Muscle of leg (tissue), 11 donors: ENCODE measurements around the gene GPRIN2. TPM values are rescaled to one million over a fixed set of nuclear protein-coding genes. Genes with fewer than 3 reads are reported as not detected.

Source experiments
- DNase-seq: peaks from one replicate; pipeline ENCODE4 v3.0.0; 2013
- H3K27ac ChIP-seq: one replicate; pipeline ENCODE4 v1.5.1; 2013; ENCODE audit warnings: mild to moderate bottlenecking, low read length, control low read depth
- H3K27me3 ChIP-seq: one replicate; pipeline ENCODE4 v1.6.1; 2013; ENCODE audit warnings: low read length; ENCODE audit not compliant: control insufficient read depth, insufficient read depth
- H3K36me3 ChIP-seq: one replicate; pipeline ENCODE4 v1.6.1; 2013; ENCODE audit warnings: low read length; ENCODE audit not compliant: control insufficient read depth, insufficient read depth
- H3K4me1 ChIP-seq: one replicate; pipeline ENCODE4 v1.6.1; 2013; ENCODE audit warnings: low read length; ENCODE audit not compliant: control insufficient read depth, insufficient read depth
- H3K4me3 ChIP-seq: one replicate; pipeline ENCODE4 v1.5.1; 2013; ENCODE audit warnings: low read length, control low read depth
- H3K9me3 ChIP-seq: replicated peaks from 2 replicates; pipeline ENCODE4 v1.6.1; 2013; ENCODE audit warnings: low read depth, low read length; ENCODE audit not compliant: control insufficient read depth
- WGBS: methylation state at CpG from one replicate; pipeline ENCODE4 v1.1.5; 2013; ENCODE audit warnings: missing lambda C conversion rate; ENCODE audit not compliant: insufficient coverage; 5-methylcytosine and 5-hydroxymethylcytosine counted together
- polyA plus RNA-seq, 8 donors: library from polyadenylated mRNA; unstranded; fragments of 120-200 nt; gene quantifications; one replicate each; pipeline versions ENCODE4 v1.2.1 to v1.2.3, GENCODE V29; 2013; ENCODE audit warnings: inconsistent platforms in 1 of 8, low replicate concordance in 1 of 8; ENCODE audit not compliant: insufficient read length in 8 of 8, insufficient read depth in 1 of 8
- total RNA-seq: library from RNA; stranded (reverse); fragments of 120-200 nt; gene quantifications from one replicate; pipeline ENCODE4 v1.2.4, GENCODE V29; 2013

GPRIN2 gene
- total and polyA plus RNA-seq, 9 donors: 0.12 to 0.91 (median 0.33) TPM

- no peak for DNase-seq
- Histone ChIP-seq H3K4me1 (peaks cover 38% of the 10 kb centered on the region), H3K9me3 (no peaks in the 10 kb centered on the region), H3K36me3 (no peaks in the 10 kb centered on the region), H3K27me3 (peaks cover 67% of the 10 kb centered on the region), H3K4me3 (peak overlapping the region; percentile 36), H3K27ac (no peak overlapping the region)
- 12% methylated on average over 43 of the region's 47 CpGs for WGBS
These were observed 544 bp downstream of the GPRIN2 start for GRCh38 chr10:46555713-46556514.

GRCh38 chr10:46555366-46555712 lies 1.1 kb downstream of the GPRIN2 start:
- Histone ChIP-seq H3K4me1 (peaks cover 38% of the 10 kb centered on the region), H3K27ac (no peak overlapping the region), H3K9me3 (no peaks in the 10 kb centered on the region), H3K36me3 (no peaks in the 10 kb centered on the region), H3K4me3 (no peak overlapping the region), H3K27me3 (peaks cover 62% of the 10 kb centered on the region)
- no peak for DNase-seq
- WGBS: 85% methylated on average over 2 of the region's 4 CpGs

DNA sequence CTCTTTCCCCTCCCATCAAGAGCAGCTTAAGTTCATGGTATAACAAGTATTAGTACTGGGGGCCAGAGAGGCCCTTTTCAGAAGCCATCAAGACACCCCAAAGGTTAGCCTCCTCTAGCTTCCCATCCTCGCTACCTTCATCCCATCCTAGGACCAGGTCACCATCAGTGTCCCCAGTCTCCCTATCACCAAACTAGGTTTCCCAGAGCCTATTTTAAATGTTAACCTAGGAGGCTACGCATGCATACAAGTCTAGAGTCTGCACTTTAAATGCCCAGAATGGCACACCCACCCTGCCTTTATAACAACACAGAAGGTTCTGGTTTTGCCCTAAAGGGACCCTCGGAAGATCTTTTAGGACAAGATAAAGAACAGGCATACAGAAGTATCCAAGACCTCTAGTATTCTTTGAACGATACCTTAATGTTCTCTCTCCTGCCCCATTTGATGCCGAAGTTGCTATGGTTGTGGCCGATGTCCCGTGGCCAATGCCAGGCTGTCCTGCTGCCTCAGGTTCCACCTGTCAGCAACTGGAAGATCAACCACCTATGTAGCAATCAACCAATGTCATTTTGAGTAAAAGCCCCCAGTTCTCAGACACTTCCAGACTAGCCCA lies 2.2 kb downstream of the GPRIN2 start:
- no peak overlapping the region for H3K4me3 ChIP-seq
- no peak for DNase-seq
- peaks cover 38% of the 10 kb centered on the region for H3K4me1 ChIP-seq
- 92% methylated on average over 7 of the region's 7 CpGs for WGBS
- H3K27me3 ChIP-seq: peaks cover 55% of the 10 kb centered on the region
- no peak overlapping the region for H3K27ac ChIP-seq
- no peaks in the 10 kb centered on the region for H3K36me3 ChIP-seq
- H3K9me3 ChIP-seq: no peaks in the 10 kb centered on the region

- no peaks in the 10 kb centered on the region for H3K9me3 ChIP-seq
- WGBS: 69% methylated on average over 2 of the region's 2 CpGs
- no peaks in the 10 kb centered on the region for H3K36me3 ChIP-seq
- peaks cover 38% of the 10 kb centered on the region for H3K4me1 ChIP-seq
- peaks cover 48% of the 10 kb centered on the region for H3K27me3 ChIP-seq
- no peak overlapping the region for H3K27ac ChIP-seq
- DNase-seq: no peak
- H3K4me3 ChIP-seq: no peak overlapping the region
These were observed 3.0 kb downstream of the GPRIN2 start for GRCh38 chr10:46553238-46554049.

DNA sequence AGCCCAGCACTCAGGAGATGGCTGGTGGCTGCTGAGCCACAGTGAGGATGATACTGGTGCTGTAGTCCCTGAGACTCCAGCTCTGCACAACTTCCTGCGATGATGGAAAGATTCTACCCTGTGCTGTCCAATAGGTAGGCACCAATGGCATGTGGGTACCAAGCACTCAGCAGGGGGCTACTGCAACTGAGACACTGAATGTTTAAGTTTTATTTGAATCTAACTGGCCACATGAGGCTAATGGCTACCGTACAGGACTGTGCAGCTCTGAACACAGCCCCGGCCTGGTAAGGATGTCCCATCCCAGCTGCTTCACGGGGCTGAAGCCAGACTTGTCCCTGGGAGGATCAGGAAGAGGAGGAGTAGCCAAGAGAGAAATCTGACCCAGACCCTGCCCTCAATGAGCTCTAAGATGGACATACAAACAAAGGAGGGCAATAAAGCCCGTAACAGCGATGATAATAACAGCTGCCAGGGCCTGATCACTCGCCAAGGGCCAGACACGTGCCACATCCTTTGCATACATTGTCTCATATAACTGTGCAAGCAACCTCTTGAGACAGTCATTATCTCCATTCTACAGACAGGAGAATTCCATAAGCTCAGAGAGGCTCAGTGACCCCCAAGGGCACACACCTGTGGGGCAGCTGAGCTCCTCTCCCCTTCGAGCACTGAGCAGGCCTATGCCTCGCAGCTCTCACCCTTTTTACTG lies 3.8 kb downstream of the GPRIN2 start:
- H3K36me3 ChIP-seq: no peaks in the 10 kb centered on the region
- peaks cover 40% of the 10 kb centered on the region for H3K27me3 ChIP-seq
- DNase-seq: peak; percentile 77
- 43% methylated on average over 10 of the region's 10 CpGs for WGBS
- H3K9me3 ChIP-seq: no peaks in the 10 kb centered on the region
- H3K27ac ChIP-seq: no peak overlapping the region
- H3K4me3 ChIP-seq: no peak overlapping the region
- H3K4me1 ChIP-seq: peaks cover 38% of the 10 kb centered on the region

DNA sequence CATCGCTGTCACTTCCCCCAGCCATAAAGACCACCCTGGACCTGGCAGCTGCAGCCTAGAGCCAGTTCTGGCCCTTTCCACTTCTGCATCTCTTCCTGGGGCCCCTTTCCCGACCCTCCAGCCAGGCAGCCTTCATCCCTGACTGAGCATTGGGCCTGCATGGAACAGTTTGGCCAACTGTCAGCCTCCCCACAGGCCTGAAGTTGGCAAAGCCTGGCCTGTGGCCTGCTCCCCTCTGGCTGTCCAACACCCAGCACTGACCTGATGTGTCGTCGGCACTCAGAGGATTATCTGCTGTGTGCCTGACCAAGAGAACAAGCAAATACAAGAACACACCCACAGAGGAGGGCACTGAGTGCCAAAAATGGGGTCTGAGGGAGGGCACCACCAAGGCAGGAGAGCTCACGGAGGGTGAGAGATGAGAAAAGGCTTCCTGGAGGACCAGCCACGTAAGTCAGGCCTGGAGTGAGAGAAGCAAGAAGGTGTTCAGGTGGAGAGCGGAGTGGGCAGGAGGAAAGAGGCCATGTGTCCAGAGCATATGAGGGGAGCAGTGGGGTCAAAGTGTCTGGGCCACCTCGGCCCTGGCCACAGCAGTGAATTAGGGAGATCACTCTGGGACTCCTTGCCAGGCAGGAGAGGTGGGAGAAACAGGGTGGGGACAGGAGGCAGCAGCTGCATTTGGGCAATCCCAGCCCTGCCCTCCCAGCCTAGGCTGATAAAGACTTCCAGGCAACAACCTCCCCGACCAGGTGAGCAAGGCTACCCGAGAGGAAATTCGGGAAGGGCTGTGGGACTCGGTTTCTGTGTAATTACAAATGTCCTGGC lies 4.5 kb downstream of the GPRIN2 start:
- no peak for DNase-seq

GRCh38 chr10:46550795-46551700 lies 5.4 kb downstream of the GPRIN2 start:
- H3K36me3 ChIP-seq: no peaks in the 10 kb centered on the region
- no peak for DNase-seq
- 75% methylated on average over 7 of the region's 8 CpGs for WGBS
- H3K4me3 ChIP-seq: no peak overlapping the region
- no peaks in the 10 kb centered on the region for H3K9me3 ChIP-seq
- H3K27me3 ChIP-seq: peaks cover 30% of the 10 kb centered on the region
- no peak overlapping the region for H3K27ac ChIP-seq
- H3K4me1 ChIP-seq: peaks cover 30% of the 10 kb centered on the region

More for the DNA sequence above, 4.5 kb downstream of the GPRIN2 start:
- Histone ChIP-seq H3K27ac (no peak overlapping the region), H3K36me3 (no peaks in the 10 kb centered on the region), H3K4me3 (no peak overlapping the region), H3K27me3 (peaks cover 34% of the 10 kb centered on the region), H3K9me3 (no peaks in the 10 kb centered on the region), H3K4me1 (peaks cover 36% of the 10 kb centered on the region)
- WGBS: 82% methylated on average over 12 of the region's 12 CpGs

DNA sequence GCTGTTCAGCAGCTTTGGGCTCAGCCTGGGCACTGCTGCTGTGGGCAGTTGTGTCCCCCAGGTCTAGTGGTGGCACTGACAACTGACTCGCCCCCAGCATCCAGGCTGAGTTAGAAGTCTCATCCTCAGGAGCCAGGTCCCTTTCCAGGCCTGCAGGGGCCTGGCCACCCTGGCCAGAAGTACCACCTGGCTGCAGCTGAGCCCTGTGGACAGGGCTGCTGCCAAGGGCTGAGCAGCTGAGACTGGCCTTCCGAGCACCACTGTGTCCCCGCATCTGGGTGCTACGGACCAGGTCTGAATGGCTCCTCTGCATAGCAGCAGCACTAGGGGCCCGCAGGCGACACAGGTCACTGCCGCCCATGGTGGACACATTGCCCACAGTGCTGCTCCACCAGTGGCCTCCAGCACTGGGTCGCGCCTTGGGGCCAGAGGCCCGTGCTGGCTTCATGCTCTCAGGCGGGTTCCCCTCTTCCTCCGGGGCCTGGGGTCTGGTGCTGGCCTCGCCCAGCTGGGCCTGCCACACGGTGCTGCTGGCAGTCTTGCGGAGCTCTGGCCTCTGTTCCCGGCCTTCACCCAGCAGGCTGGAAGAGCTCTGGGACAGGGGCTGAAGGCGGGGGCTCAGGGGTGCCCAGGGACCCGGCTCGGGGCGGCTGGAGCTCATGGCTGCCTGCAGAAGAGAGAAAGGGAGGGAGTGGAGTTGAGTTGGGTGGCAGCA lies 6.2 kb downstream of the GPRIN2 start:
- no peak overlapping the region for H3K27ac ChIP-seq
- H3K4me1 ChIP-seq: peaks cover 24% of the 10 kb centered on the region
- DNase-seq: no peak
- no peak overlapping the region for H3K4me3 ChIP-seq
- H3K36me3 ChIP-seq: no peaks in the 10 kb centered on the region
- 85% methylated on average over 19 of the region's 20 CpGs for WGBS
- peaks cover 21% of the 10 kb centered on the region for H3K27me3 ChIP-seq
- H3K9me3 ChIP-seq: no peaks in the 10 kb centered on the region
